OCI-LY1 (cell line): Measurements from ENCODE around the gene TSPAN1.

Experiments
- H2AFZ ChIP-seq: fragments of 200-600 bp; sonication (generic), shearing (Covaris generic); 2 replicates; pipeline ENCODE4 v1.6.0; 2014; ENCODE audit warnings: antibody characterized with exemption, mild to moderate bottlenecking, low read length
- H3F3A ChIP-seq: fragments of 200-600 bp; sonication (generic), shearing (Covaris generic); 2 replicates; pipeline ENCODE4 v1.6.0; 2014; ENCODE audit warnings: mild to moderate bottlenecking, antibody characterized with exemption, low read length, moderate library complexity; ENCODE audit not compliant: insufficient read depth
- H3K27ac ChIP-seq: fragments of 200-600 bp; sonication (generic); 2 replicates; pipeline ENCODE4 v1.5.1; 2014; ENCODE audit warnings: low read length, mixed run types, mild to moderate bottlenecking, low read depth; ENCODE audit not compliant: poor library complexity, severe bottlenecking
- H3K27me3 ChIP-seq: fragments of 200-600 bp; sonication (generic); 2 replicates; pipeline ENCODE4 v1.6.0; 2014; ENCODE audit warnings: antibody characterized with exemption, mild to moderate bottlenecking, low read length, moderate library complexity; ENCODE audit not compliant: insufficient read depth
- H3K36me3 ChIP-seq: fragments of 200-600 bp; sonication (generic); 2 replicates; pipeline ENCODE4 v1.6.1; 2014; ENCODE audit warnings: mild to moderate bottlenecking, antibody characterized with exemption, low read length, moderate library complexity, mixed read lengths; ENCODE audit not compliant: insufficient read depth
- H3K4me1 ChIP-seq: fragments of 200-600 bp; sonication (generic); 2 replicates; pipeline ENCODE4 v1.5.1; 2014; ENCODE audit warnings: mild to moderate bottlenecking, low read length, moderate library complexity; ENCODE audit not compliant: insufficient read depth, severe bottlenecking
- H3K4me2 ChIP-seq: fragments of 200-600 bp; sonication (generic), shearing (Covaris generic); 2 replicates; pipeline ENCODE4 v1.6.1; 2014; ENCODE audit warnings: low read length
- H3K4me3 ChIP-seq: fragments of 200-600 bp; sonication (generic); 2 replicates; pipeline ENCODE4 v1.5.1; 2014; ENCODE audit warnings: low read length, low read depth, mild to moderate bottlenecking, mixed read lengths; ENCODE audit not compliant: poor library complexity, severe bottlenecking
- H3K79me2 ChIP-seq: fragments of 200-600 bp; shearing (Covaris generic); 2 replicates; pipeline ENCODE4 v1.6.1; 2016; ENCODE audit warnings: mixed run types, low read length, mixed read lengths; ENCODE audit not compliant: insufficient read depth
- H3K9ac ChIP-seq: fragments of 200-600 bp; sonication (generic), shearing (Covaris generic); 2 replicates; pipeline ENCODE4 v1.6.1; 2014; ENCODE audit warnings: mild to moderate bottlenecking, low read length, mixed read lengths
- H3K9me2 ChIP-seq: fragments of 200-600 bp; sonication (generic), shearing (Covaris generic); 2 replicates; pipeline ENCODE4 v1.6.1; 2014; ENCODE audit warnings: low read depth, mild to moderate bottlenecking, low read length, mixed read lengths
- H3K9me3 ChIP-seq: fragments of 200-600 bp; shearing (Covaris generic); 2 replicates; pipeline ENCODE4 v1.6.1; 2014; ENCODE audit warnings: low read length, mixed read lengths
- H4K20me1 ChIP-seq: fragments of 200-600 bp; sonication (generic), shearing (Covaris generic); 2 replicates; pipeline ENCODE4 v1.6.0; 2016; ENCODE audit warnings: mild to moderate bottlenecking, low read length; ENCODE audit not compliant: insufficient read depth
- CTCF ChIP-seq: fragments of 200-600 bp; sonication (generic), shearing (Covaris generic); IDR thresholded peaks from 2 replicates; pipeline ENCODE4 v1.5.1; 2017; ENCODE audit warnings: mild to moderate bottlenecking, antibody characterized with exemption, low read length, moderate library complexity, mixed read lengths
- EZH2 ChIP-seq: fragments of 200-600 bp; sonication (generic), shearing (Covaris generic); IDR thresholded peaks from 2 replicates; pipeline ENCODE4 v1.8.0; 2017; ENCODE audit warnings: borderline replicate concordance, mixed run types, mild to moderate bottlenecking, antibody characterized with exemption, low read length, moderate library complexity, mixed read lengths

Gene TSPAN1

GRCh38 chr1:46132529-46133180 is 42.2 kb upstream of the TSPAN1 start, which contains the start of gene PIK3R3:
TSS of gene PIK3R3 (minus strand) at chr1:46132629. CDS start at chr1:46131952, 677 bp downstream.
- Histone ChIP-seq H2AFZ (peak within 1 kb of the TSS; percentile 82; the same call in 1 of the 2 replicates), H3F3A (no peaks in the 10 kb centered on the region), H3K9ac (peak within 1 kb of the TSS; percentile 81), H3K4me1 (peaks cover 25% of the 10 kb centered on the region), H3K36me3 (no peaks in the 10 kb centered on the region), H3K4me2 (peak within 1 kb of the TSS; percentile 94), H3K27ac (peak within 1 kb of the TSS; percentile 68), H3K27me3 (no peaks in the 10 kb centered on the region), H3K9me3 (no peaks in the 10 kb centered on the region), H3K9me2 (no peaks in the 10 kb centered on the region), H3K79me2 (no peaks in the 10 kb centered on the region; the same call in 1 of the 2 replicates), H3K4me3 (peak within 1 kb of the TSS; percentile 77), H4K20me1 (no peaks in the 10 kb centered on the region)
- TF ChIP-seq CTCF (no peak), EZH2 (no peak)

DNA sequence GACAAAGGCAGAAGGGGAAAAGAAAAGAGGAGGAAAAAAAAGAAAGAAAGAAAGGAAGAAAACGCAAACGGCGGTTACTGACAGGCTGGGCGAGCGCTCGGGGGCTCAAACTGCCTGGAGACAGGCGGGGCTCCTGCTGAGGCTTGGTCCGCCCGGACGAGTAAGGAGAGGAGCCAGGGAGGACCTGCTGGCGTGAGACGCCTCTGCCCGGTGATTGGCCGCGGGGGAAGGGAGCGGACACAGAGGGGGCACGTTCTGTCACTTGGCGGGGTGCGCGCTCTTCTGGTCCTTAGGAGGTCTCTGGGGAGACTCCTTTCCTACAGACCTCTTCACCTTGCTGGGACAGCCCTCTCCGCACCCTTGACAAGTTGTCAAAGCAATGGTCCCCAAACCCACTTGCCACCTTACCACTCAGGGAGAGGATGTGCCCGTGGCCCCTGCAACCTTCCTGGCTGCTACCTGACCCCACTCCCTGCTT is 41.7 kb upstream of the TSPAN1 start:
- Histone ChIP-seq H3K79me2 (no peaks in the 10 kb centered on the region; the same call in 1 of the 2 replicates), H3K4me2 (peak overlapping the region; percentile 94), H4K20me1 (no peaks in the 10 kb centered on the region), H3K27me3 (no peaks in the 10 kb centered on the region), H2AFZ (peak overlapping the region; percentile 82; the same call in 1 of the 2 replicates), H3F3A (no peaks in the 10 kb centered on the region), H3K36me3 (no peaks in the 10 kb centered on the region), H3K9me3 (no peaks in the 10 kb centered on the region), H3K27ac (peak overlapping the region; percentile 68), H3K9me2 (no peaks in the 10 kb centered on the region), H3K4me3 (peak overlapping the region; percentile 77), H3K9ac (peak overlapping the region; percentile 81), H3K4me1 (peaks cover 25% of the 10 kb centered on the region)
- TF ChIP-seq CTCF, result no peak
- no peak for TF ChIP-seq EZH2

DNA sequence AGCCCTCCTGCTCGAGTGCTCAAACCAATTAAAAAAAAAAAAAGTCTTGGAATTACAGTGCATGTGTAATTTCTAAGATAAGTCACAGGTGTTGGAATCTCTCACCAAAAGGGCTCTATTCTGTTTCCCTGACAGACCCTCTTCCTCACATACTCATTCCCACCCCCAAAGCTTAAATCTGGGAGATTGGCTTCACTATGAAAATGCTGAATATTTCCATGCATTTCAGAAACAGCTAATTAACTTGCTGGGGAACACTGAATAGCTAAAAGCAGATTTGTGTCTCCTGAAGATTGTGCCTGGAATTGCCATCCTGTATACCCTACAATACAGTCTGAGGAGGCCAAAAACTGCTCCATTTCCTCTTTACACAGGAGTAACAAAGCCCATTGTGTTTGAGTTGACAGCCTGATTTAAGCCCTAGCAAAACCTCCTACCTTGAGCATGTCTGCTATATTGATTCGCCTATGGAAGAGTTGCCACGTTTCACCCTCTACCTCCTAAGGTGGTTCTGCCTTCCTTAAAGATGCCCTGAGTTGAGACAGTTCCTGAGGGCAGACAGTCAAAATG is 41.0 kb upstream of the TSPAN1 start:
- no peaks in the 10 kb centered on the region for H3K27me3 ChIP-seq

More for the DNA sequence above, 41.0 kb upstream of the TSPAN1 start:
- H3K4me2 ChIP-seq, result peak overlapping the region; percentile 94
- no peaks in the 10 kb centered on the region for H3K9me3 ChIP-seq
- H4K20me1 ChIP-seq, result no peaks in the 10 kb centered on the region
- H3K36me3 ChIP-seq, result no peaks in the 10 kb centered on the region
- H3K9ac ChIP-seq, result peak overlapping the region; percentile 81
- no peak overlapping the region for H2AFZ ChIP-seq
- no peak overlapping the region for H3K27ac ChIP-seq
- TF ChIP-seq EZH2, result no peak
- TF ChIP-seq CTCF, result no peak
- no peaks in the 10 kb centered on the region; the same call in 1 of the 2 replicates for H3K79me2 ChIP-seq
- no peaks in the 10 kb centered on the region for H3K9me2 ChIP-seq
- H3K4me3 ChIP-seq, result peak overlapping the region; percentile 77
- H3F3A ChIP-seq, result no peaks in the 10 kb centered on the region
- peaks cover 25% of the 10 kb centered on the region for H3K4me1 ChIP-seq
